ENCODE results near the gene TOM1. TPM values are rescaled to one million over a fixed set of nuclear protein-coding genes. Genes with fewer than 3 reads are reported as not detected.

The TOM1 gene
- total and polyA plus RNA-seq, 2 of the 13 experiments (the other 11 are each of a cell fraction or from before 2014, with no cell fraction given): 30.8 to 87.3 TPM

GRCh38 chr22:35257321-35258190 lies 42.1 kb upstream of the TOM1 start, which contains the start of gene HMGXB4 (continued):
- TF ChIP-seq TBX2 (CRISPR knock-in tag; IDR thresholded peaks at IDR 0.05; ENCODE audit: borderline replicate concordance): peak; percentile 64; the same call in 1 of the 2 replicates
- TF ChIP-seq, protein P1, sequence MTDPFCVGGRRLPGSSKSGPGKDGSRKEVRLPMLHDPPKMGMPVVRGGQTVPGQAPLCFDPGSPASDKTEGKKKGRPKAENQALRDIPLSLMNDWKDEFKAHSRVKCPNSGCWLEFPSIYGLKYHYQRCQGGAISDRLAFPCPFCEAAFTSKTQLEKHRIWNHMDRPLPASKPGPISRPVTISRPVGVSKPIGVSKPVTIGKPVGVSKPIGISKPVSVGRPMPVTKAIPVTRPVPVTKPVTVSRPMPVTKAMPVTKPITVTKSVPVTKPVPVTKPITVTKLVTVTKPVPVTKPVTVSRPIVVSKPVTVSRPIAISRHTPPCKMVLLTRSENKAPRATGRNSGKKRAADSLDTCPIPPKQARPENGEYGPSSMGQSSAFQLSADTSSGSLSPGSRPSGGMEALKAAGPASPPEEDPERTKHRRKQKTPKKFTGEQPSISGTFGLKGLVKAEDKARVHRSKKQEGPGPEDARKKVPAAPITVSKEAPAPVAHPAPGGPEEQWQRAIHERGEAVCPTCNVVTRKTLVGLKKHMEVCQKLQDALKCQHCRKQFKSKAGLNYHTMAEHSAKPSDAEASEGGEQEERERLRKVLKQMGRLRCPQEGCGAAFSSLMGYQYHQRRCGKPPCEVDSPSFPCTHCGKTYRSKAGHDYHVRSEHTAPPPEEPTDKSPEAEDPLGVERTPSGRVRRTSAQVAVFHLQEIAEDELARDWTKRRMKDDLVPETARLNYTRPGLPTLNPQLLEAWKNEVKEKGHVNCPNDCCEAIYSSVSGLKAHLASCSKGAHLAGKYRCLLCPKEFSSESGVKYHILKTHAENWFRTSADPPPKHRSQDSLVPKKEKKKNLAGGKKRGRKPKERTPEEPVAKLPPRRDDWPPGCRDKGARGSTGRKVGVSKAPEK (CRISPR knock-in tag; IDR thresholded peaks at IDR 0.05; ENCODE audit: borderline replicate concordance): no peak
- TF ChIP-seq, protein P2, sequence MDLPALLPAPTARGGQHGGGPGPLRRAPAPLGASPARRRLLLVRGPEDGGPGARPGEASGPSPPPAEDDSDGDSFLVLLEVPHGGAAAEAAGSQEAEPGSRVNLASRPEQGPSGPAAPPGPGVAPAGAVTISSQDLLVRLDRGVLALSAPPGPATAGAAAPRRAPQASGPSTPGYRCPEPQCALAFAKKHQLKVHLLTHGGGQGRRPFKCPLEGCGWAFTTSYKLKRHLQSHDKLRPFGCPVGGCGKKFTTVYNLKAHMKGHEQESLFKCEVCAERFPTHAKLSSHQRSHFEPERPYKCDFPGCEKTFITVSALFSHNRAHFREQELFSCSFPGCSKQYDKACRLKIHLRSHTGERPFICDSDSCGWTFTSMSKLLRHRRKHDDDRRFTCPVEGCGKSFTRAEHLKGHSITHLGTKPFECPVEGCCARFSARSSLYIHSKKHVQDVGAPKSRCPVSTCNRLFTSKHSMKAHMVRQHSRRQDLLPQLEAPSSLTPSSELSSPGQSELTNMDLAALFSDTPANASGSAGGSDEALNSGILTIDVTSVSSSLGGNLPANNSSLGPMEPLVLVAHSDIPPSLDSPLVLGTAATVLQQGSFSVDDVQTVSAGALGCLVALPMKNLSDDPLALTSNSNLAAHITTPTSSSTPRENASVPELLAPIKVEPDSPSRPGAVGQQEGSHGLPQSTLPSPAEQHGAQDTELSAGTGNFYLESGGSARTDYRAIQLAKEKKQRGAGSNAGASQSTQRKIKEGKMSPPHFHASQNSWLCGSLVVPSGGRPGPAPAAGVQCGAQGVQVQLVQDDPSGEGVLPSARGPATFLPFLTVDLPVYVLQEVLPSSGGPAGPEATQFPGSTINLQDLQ (CRISPR knock-in tag; IDR thresholded peaks at IDR 0.05): 0 out of 2 replicates have a peak, but pooled peaks have one; percentile 72
- no peak for TF ChIP-seq SRSF9 (IDR thresholded peaks at IDR 0.05; ENCODE audit: borderline replicate concordance, insufficient read depth, low read depth, low read length, poor library complexity, severe bottlenecking)
- no peak for TF ChIP-seq SNRNP70 (IDR thresholded peaks at IDR 0.05; ENCODE audit: low read depth, low read length)
- TF ChIP-seq, protein P3, sequence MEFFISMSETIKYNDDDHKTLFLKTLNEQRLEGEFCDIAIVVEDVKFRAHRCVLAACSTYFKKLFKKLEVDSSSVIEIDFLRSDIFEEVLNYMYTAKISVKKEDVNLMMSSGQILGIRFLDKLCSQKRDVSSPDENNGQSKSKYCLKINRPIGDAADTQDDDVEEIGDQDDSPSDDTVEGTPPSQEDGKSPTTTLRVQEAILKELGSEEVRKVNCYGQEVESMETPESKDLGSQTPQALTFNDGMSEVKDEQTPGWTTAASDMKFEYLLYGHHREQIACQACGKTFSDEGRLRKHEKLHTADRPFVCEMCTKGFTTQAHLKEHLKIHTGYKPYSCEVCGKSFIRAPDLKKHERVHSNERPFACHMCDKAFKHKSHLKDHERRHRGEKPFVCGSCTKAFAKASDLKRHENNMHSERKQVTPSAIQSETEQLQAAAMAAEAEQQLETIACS (CRISPR knock-in tag; IDR thresholded peaks at IDR 0.05): no peak
- TF ChIP-seq, protein P4, sequence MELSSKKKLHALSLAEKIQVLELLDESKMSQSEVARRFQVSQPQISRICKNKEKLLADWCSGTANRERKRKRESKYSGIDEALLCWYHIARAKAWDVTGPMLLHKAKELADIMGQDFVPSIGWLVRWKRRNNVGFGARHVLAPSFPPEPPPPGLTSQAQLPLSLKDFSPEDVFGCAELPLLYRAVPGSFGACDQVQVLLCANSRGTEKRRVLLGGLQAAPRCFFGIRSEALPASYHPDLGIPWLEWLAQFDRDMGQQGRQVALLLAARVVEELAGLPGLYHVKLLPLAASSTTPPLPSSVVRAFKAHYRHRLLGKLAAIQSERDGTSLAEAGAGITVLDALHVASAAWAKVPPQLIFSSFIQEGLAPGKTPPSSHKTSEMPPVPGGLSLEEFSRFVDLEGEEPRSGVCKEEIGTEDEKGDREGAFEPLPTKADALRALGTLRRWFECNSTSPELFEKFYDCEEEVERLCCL (CRISPR knock-in tag; IDR thresholded peaks at IDR 0.05; ENCODE audit: borderline replicate concordance): no peak
- no peak for TF ChIP-seq KDM1A (CRISPR knock-in tag; IDR thresholded peaks at IDR 0.05)
- TF ChIP-seq SAP130 (CRISPR knock-in tag; IDR thresholded peaks at IDR 0.05; ENCODE audit: low read depth): peak; percentile 77
- TF ChIP-seq CEBPG (CRISPR knock-in tag; IDR thresholded peaks at IDR 0.05): no peak
- no peak for TF ChIP-seq GRHL1 (CRISPR knock-in tag; conservative IDR thresholded peaks at IDR 0.05)
- TF ChIP-seq POGZ (CRISPR knock-in tag; IDR thresholded peaks at IDR 0.05): no peak
- TF ChIP-seq SYNCRIP (IDR thresholded peaks at IDR 0.05; ENCODE audit: insufficient read depth, low read depth, low read length): no peak
- TF ChIP-seq XBP1 (CRISPR knock-in tag; IDR thresholded peaks at IDR 0.05): no peak; the same call in 1 of the 2 replicates
